Germinal center (tissue), 1 donor: ENCODE data around the gene FAM20A.
"Not testable (repeated sequence)": the region's sequence is repeated elsewhere in the genome, so short reads cannot be mapped to it uniquely, and the experiment has no call there.

Experiments
- DNase-seq: peaks from one replicate; pipeline ENCODE4 v3.0.0; 2012; ENCODE audit warnings: mixed read lengths, low spot score

FAM20A gene

DNA sequence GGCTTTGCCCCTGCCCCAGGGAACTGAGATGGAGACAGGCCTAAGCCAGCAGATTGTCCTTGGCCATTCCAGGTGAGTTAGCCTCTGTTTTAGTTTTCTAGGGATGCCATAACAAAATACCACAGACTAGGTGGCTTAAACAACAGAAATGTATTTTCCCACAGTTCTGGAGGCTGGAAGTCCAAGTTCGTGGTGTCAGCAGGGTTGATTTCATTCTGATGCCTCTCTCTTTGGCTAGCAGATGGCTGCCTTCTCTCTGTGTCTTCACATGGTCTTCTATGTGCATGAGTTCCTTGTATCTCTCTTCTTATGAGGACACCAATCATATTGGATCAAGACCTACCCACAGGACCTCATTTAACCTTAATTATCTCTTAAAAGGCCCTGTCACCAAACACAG, 12.8 kb downstream of the FAM20A start:
- DNase-seq, result no peak

DNA sequence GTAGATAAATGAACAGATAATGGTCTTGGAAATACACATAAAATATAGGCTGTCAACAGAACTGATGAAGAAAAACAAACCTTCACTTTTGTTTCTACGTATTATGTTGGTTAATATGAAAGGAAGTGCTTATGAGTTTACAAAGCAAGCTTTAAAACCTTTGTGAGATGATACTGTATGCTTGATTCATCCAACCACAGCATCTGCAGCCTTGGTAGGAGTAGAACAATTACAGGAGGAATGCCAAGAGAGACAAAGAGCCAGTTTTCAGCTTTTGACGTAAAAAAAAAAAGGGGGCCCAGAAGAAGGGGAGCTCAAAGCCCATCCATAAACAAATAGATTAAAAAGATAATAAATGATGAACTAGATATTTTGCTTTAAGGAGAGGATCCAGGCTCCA, 13.3 kb downstream of the FAM20A start:
- DNase-seq, result no peak

- no peak for DNase-seq
These were observed 14.1 kb downstream of the FAM20A start for GRCh38 chr17:68587026-68587425.

- no peak for DNase-seq
These were observed 15.5 kb downstream of the FAM20A start for GRCh38 chr17:68585643-68586042.

DNA sequence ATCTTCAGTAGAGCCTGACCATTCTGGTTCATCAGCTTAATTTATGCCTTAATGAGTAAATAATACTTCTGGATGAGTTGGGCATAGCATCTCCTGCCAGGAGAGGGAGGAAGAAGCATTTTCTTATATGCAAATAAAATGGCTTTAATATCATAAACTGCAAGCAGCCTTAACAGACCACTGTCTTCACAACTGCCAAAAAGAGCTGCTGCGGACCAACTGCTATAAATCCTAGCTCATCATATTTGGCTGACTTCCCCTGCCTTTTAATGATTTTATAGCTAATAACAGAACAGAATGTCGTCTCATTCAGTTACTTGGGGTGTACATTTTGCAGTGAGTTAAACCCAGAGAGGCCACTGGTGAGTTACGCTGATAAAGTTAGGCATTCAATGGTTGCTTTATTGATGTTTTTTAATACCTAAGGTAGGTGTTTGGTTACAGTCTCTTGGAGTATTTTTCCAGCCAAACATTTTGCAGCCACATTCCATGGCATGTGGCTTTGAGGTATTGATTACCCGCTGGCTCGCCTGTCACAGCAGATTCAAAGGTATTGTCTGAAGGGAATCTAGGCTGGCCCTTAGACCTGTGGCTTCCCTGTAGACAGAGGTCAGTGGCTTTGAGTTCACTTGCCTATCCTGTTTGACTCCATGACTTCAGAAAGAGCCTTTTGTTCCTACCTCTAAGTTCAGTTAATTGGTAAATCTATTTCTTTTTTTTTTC, 16.4 kb downstream of the FAM20A start:
- no peak for DNase-seq

DNA sequence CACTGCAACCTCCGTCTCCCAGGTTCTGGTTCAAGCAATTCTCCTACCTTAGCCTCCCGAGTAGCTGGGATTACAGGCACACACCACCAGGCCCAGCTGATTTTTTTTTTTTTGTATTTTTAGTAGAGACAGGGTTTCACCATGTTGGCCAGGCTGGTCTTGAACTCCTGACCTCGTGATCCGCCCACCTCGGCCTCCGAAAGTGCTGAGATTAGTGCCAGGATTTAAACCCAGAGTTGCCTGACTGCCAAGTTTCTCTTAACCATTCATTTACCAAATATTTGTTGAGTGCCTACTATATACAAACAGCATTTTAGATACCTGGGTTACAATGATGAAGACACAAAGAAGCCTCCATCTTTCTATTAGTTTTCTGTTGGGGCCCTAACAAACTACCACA, 18.3 kb downstream of the FAM20A start:
- DNase-seq, result not testable (repeated sequence)

DNA sequence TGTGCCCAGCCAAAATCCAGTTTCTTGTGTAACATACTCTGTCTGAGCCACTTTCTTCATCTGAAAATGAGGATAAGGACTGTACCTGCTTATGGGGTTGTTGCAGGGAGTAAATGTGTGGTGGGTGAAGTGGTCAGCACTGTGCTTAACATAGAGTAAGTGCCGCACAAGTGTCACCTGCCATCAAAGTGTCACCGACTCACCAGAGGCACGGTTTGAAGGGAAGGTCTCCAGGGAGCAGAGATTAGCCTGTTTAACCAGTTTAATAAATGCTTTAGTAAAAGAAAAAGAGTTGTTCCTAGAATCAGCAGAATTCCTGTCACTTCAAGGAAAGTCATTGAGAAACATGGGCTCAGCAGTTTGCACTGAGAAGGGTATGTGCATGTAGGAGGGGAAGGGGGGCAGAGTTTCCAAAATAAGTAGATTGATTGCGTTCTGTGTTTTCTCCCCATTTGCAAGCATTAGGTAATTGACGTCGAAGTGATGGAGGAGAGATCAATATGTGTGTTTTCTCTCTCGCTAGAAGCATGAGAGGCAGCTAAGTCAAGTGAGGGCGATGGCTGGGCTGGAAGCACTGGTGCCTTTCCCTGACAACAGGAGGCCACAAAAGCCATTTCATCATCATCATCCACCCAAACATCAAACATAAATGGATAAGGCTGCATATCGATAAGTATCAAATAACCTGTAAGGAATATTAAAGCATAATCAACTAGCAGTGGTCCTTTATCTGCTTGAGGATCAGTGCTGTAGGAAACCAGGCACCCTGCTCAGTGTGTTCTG, 19.1 kb downstream of the FAM20A start:
- DNase-seq, result no peak

DNA sequence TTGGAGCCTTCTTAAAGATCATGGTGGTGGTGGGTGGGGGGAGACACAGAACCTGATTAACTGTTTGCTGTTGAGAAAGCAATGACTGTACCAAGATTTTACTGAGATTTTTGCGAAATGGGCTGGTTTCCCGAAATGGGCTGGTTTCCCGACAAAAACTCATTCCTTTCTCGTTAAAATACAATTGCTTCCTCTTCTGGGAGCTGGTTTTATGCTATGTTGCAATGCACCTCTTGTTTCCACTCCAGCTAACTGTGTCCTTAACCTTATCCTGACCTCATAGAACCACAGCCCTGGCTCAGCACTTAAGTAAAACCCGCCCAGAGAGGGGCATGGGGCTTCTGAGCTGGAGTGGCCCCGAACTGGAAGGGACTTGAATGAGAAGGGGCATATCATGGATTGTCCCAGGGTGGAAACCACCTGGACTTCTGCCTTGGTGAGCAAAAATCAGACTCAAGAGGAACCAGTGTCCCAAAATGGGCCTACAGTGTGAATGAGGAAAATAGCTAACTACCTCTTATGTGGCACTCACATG, 20.9 kb downstream of the FAM20A start:
- DNase-seq, result no peak

GRCh38 chr17:68579194-68579927, 21.8 kb downstream of the FAM20A start:
- no peak for DNase-seq

GRCh38 chr17:68578236-68578635, 22.9 kb downstream of the FAM20A start:
- DNase-seq, result no peak

GRCh38 chr17:68577497-68577821, 23.7 kb downstream of the FAM20A start:
- no peak for DNase-seq

- DNase-seq, result no peak
These were observed 24.2 kb downstream of the FAM20A start for GRCh38 chr17:68576811-68577496.

DNA sequence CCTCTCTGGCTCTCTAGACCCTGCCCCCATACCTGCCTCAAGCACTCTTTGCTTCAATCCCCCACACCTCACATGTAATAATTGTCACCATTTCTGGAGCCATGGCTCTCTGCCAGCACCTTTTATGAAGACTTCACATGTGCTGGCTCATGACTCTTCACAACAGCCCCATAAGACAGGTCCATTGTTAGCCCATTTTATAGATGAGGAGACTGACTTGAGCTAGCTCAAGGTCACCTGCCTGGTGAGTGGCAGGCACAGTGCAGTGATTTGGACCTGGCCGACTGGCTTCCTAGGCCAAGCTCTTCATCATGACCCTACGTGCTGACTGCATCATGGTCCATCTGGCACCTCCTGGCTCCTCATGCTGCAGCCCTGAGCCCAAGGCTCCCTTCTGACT, 25.0 kb downstream of the FAM20A start:
- no peak for DNase-seq

DNA sequence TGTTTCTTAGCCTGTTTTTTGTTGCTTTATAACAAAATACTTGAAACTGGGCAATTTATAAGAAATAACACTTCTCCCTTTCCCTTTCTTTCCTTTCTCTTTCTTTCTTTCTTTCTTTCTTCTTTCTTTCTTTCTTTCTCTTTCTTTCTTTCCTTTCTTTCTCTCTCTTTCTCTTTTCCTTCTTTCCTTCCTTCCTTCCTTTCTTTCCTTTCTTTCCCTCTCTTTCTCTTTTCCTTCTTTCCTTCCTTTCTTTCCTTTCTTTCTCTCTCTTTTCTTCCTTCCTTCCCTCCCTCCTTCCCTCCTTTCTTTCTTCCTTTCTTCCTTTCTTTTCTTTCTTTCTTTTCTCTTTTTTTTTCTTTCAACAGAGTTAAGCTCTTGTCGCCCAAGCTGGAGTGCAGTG, 27.8 kb downstream of the FAM20A start:
- DNase-seq, result no peak

DNA sequence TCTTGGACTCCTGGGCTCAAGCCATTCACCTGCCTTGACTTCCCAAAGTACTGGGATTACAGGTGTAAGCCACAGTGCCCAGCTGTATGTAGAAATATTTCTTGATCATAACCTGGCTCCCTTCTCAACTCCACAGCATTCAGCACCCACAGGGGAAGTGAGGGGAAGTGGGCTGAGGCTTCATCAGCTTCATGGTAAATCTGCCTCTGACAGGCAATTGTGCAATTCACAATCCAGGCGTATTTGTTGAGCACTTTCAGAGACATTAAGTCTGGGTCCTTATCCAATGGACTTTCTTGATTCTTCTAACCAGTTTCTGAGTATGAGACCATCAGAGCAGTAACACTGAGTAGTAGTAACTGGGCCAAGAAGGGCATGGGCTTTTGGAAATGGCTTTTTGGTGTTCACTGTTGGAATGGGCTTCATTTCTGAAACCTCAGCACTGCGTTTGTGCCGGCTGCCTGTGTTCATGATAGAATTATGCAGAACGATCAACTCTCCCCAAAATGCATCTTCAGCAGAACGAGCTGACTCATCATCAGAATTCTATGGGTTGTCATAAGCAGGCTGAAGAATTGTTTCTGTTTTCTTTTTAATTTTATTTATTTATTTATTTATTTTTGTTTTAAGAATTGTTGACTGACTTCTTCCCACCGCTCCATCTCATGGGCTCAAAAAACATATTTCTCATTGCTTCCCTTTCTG, 28.9 kb downstream of the FAM20A start:
- DNase-seq, result no peak

- no peak for DNase-seq
These were observed 30.6 kb downstream of the FAM20A start for GRCh38 chr17:68570526-68570925.

GRCh38 chr17:68569346-68569745, 31.8 kb downstream of the FAM20A start:
- DNase-seq, result no peak

GRCh38 chr17:68568581-68568980, 32.6 kb downstream of the FAM20A start:
- DNase-seq, result no peak

DNA sequence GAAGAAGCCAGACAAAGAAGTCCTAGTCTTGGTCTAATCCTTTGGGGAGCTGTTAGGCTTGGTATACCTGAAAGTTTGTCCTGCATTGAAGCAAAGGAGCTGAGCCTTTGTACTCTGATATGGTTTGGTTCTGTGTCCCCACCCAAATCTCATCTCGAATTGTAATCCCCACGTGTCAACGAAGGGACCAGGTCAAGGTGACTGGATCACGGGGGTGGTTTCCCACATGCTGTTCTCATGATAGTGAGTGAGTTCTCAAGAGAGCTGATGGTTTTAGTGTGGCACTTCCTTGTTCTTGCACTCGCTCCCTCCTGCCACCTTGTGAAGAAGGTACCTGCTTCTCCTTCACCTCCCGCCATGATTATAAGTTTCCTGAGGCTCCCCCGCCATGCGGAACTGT, 33.6 kb downstream of the FAM20A start:
- no peak for DNase-seq

DNA sequence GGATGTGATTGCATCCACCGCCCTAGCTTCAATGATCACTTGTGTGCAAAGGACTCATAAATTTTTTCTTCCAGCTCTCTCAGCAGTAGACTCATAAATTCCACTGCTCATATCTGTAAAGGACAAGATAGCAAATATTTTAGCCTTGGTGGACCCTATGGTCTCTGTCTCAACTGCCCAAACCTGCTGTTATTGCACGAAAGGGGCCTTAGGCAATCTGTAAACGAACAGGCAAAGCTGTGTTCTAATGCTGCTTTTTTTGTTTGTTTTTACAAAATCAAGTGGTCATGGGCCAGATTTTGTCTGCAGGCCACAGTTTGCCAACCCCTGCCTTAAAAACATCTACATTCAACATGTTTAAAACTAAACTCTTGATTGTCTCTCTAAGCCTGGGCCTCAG, 34.1 kb downstream of the FAM20A start:
- DNase-seq, result no peak

DNA sequence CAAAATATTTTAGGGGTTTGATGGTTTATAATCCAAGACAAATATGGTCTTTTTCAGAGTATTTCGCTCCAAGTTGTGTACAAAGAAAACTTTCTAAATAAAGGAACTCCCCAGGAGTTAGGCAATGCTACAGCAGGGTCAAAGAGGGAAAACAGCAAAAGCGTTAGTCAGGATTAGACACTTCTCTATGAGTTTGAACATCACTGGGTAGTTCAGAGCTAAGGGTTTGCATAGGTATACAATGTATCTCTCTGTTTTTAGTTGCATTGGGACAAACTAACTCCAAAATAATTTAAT, 34.8 kb downstream of the FAM20A start:
- DNase-seq, result no peak
